HCT116 (cell line): ENCODE results near the gene PKDCC. TPM values are rescaled to one million over a fixed set of nuclear protein-coding genes. Genes with fewer than 3 reads are reported as not detected.

Experiments used
- ATAC-seq: fragments of 200-7000 bp; cut with Tn5 transposase; 2 replicates; pipeline ENCODE4 v1.9.1; 2020; ENCODE audit warnings: mild to moderate bottlenecking, moderate library complexity
- BruUV-seq: library from RNA; stranded (reverse); fragments of 400-500 nt; replicated peaks from 2 replicates; lab custom pipeline; 2021; lab: Mats Ljungman, UMichigan
- CTCF ChIA-PET: fragments of 300-600 bp; sonication (Branson Sonifier 250); formaldehyde crosslinking; loops from one replicate; lab custom pipeline; 2021; ENCODE audit warnings: antibody characterized with exemption; lab: Charles Lee
- POLR2A ChIA-PET: fragments of 300-600, 350-600 bp; sonication (Branson Sonifier 250); formaldehyde crosslinking; loops from one replicate; lab custom pipeline; 2021; ENCODE audit warnings: antibody characterized with exemption; lab: Charles Lee
- RAD21 ChIA-PET, 2 experiments: fragments of 300-600 bp; sonication (Branson Sonifier 250); formaldehyde crosslinking; loops; one replicate each; lab custom pipeline; 2023; ENCODE audit warnings: low total read pairs in 2 of 2; ENCODE audit not compliant: uncharacterized antibody in 2 of 2, unreplicated experiment in 2 of 2, low non-redundant PET in 1 of 2; lab: Charles Lee
- DNase-seq: peaks from one replicate; pipeline ENCODE4 v3.0.0-alpha.2; 2010; ENCODE audit warnings: low read depth, low spot score
- H2AFZ ChIP-seq: fragments of 200-600 bp; shearing (Covaris generic), sonication (generic); 2 replicates; pipeline ENCODE4 v1.6.1; 2017; ENCODE audit warnings: low read depth, mixed run types, mixed read lengths, antibody characterized with exemption, low read length; ENCODE audit not compliant: poor library complexity, severe bottlenecking
- H3K27ac ChIP-seq: 2 replicates; pipeline ENCODE4 v1.5.1; 2012; ENCODE audit warnings: low read depth, low read length
- H3K27me3 ChIP-seq: fragments of 200-600 bp; sonication (generic); 2 replicates; pipeline ENCODE4 v1.6.1; 2016; ENCODE audit warnings: mixed run types, low read length, mixed read lengths; ENCODE audit not compliant: insufficient read depth
- H3K36me3 ChIP-seq, 2 experiments: fragments of 200-500 bp in 1 of 2; fragments of 200-600 bp in 1 of 2; sonication (Bioruptor generic) in 1 of 2; sonication (generic) in 1 of 2; 2 replicates each; pipeline versions ENCODE4 v1.5.1 to v1.6.1; 2014 to 2016; ENCODE audit warnings: low read length in 2 of 2, inconsistent platforms in 1 of 2, mixed read lengths in 1 of 2, mixed run types in 1 of 2; ENCODE audit not compliant: insufficient read depth in 2 of 2, control insufficient read depth in 1 of 2
- H3K4me1 ChIP-seq, 2 experiments: fragments of 200-600 bp in 1 of 2; sonication (generic) in 1 of 2; 2 replicates each; pipeline versions ENCODE4 v1.5.1 to v1.6.1; 2012 to 2017; ENCODE audit warnings: low read length in 2 of 2, inconsistent platforms in 1 of 2, mild to moderate bottlenecking in 1 of 2, mixed read lengths in 1 of 2, mixed run types in 1 of 2, moderate library complexity in 1 of 2; ENCODE audit not compliant: insufficient read depth in 2 of 2, control insufficient read depth in 1 of 2
- H3K4me2 ChIP-seq: fragments of 200-600 bp; sonication (generic); 2 replicates; pipeline ENCODE4 v1.6.1; 2017; ENCODE audit warnings: mixed run types, low read length, mixed read lengths
- H3K4me3 ChIP-seq, 2 experiments: fragments of 200-600 bp in 1 of 2; sonication (generic) in 1 of 2; replicated peaks in 1 of 2; 2 replicates each; pipeline ENCODE4 v1.5.1; 2011 to 2016; ENCODE audit warnings: low read length in 2 of 2, control low read depth in 1 of 2, low read depth in 1 of 2, mild to moderate bottlenecking in 1 of 2, mixed read lengths in 1 of 2, mixed run types in 1 of 2
- H3K79me2 ChIP-seq: fragments of 200-600 bp; sonication (generic); 2 replicates; pipeline ENCODE4 v1.6.1; 2017; ENCODE audit warnings: mild to moderate bottlenecking, mixed run types, low read length, moderate library complexity, mixed read lengths; ENCODE audit not compliant: insufficient read depth
- H3K9ac ChIP-seq: fragments of 200-600 bp; sonication (generic); 2 replicates; pipeline ENCODE4 v1.6.1; 2016; ENCODE audit warnings: low read length, mixed read lengths
- H3K9me2 ChIP-seq: fragments of 200-600 bp; sonication (generic), shearing (Covaris generic); 2 replicates; pipeline ENCODE4 v1.6.1; 2017; ENCODE audit warnings: mixed run types, mild to moderate bottlenecking, moderate library complexity; ENCODE audit not compliant: insufficient read depth
- H3K9me3 ChIP-seq, 2 experiments: fragments of 200-500 bp in 1 of 2; fragments of 200-600 bp in 1 of 2; sonication (Bioruptor generic) in 1 of 2; sonication (generic) in 1 of 2; 2 replicates each; pipeline ENCODE4 v1.6.1; 2014 to 2017; ENCODE audit warnings: low read length in 2 of 2, mixed read lengths in 2 of 2, inconsistent platforms in 1 of 2, low read depth in 1 of 2, mild to moderate bottlenecking in 1 of 2, mixed run types in 1 of 2, moderate library complexity in 1 of 2; ENCODE audit not compliant: control insufficient read depth in 1 of 2, insufficient read depth in 1 of 2
- H4K20me1 ChIP-seq: fragments of 200-600 bp; sonication (generic), shearing (Covaris generic); 2 replicates; pipeline ENCODE4 v1.6.1; 2017; ENCODE audit warnings: mixed run types, mild to moderate bottlenecking, moderate library complexity; ENCODE audit not compliant: insufficient read depth
- CEBPB ChIP-seq: IDR thresholded peaks from 2 replicates; pipeline ENCODE4 v1.6.1; 2012; ENCODE audit warnings: low read depth
- FOSL1 ChIP-seq: IDR thresholded peaks from 2 replicates; pipeline ENCODE4 v1.6.1; 2012; ENCODE audit warnings: low read depth
- RAD21 ChIP-seq: IDR thresholded peaks from 2 replicates; pipeline ENCODE4 v1.6.1; 2012; ENCODE audit warnings: low read depth, mild to moderate bottlenecking
- SRF ChIP-seq: IDR thresholded peaks from 2 replicates; pipeline ENCODE4 v1.6.1; 2012; ENCODE audit warnings: low read depth
- ZBTB33 ChIP-seq: IDR thresholded peaks from 2 replicates; pipeline ENCODE4 v1.6.1; 2011; ENCODE audit warnings: mild to moderate bottlenecking, low read length, moderate library complexity; ENCODE audit not compliant: insufficient replicate concordance; ENCODE audit errors: extremely low read depth
- intact Hi-C: fragments of 100-400 bp; cut with micrococcal nuclease; formaldehyde crosslinking; loops from 2 replicates; pipeline ENCODE4 v1.10.0; 2022
- total RNA-seq: library from RNA; stranded (reverse); gene quantifications from one replicate; pipeline ENCODE4 v1.2.1, GENCODE V29; 2021; ENCODE audit not compliant: unreplicated experiment

PKDCC gene
- total RNA-seq, 1 experiment from 2014 or later: 0.84 TPM

- TF ChIP-seq FOSL1 (no peak), ZBTB33 (no peak), SRF (no peak)
Observed at GRCh38 chr2:42102591-42103450, 55.0 kb downstream of the PKDCC start (continued).

GRCh38 chr2:42103829-42104228, 56.0 kb downstream of the PKDCC start:
- Histone ChIP-seq H3K9ac (no peak overlapping the region), H4K20me1 (no peaks in the 10 kb centered on the region), H3K79me2 (no peaks in the 10 kb centered on the region), H2AFZ (no peak overlapping the region), H3K27me3 (0 out of 2 replicates have a peak, but pooled peaks cover 6% of the 10 kb centered on the region), H3K9me3 (no peaks in the 10 kb centered on the region), H3K27ac (no peak overlapping the region), H3K4me3 (no peak overlapping the region), H3K9me2 (no peaks in the 10 kb centered on the region), H3K36me3 (no peaks in the 10 kb centered on the region), H3K4me2 (no peak overlapping the region), H3K4me1 (no peaks in the 10 kb centered on the region)
- ChIA-PET CTCF (no interaction called here), RAD21 (no interaction called here), POLR2A (no interaction called here)
- DNase-seq (no peak), ATAC-seq (no peak)
- intact Hi-C loops: no loop called here
- no TSS peak for BruUV-seq
- no peak for TF ChIP-seq FOSL1
- no peak for TF ChIP-seq CEBPB
- TF ChIP-seq RAD21: no peak
